ENCODE results near the gene FAM199X. TPM values are rescaled to one million over a fixed set of nuclear protein-coding genes. Genes with fewer than 3 reads are reported as not detected.

The FAM199X gene
- total RNA-seq, 1 donor from 2014 or later = 16.1 TPM

GRCh38 chrX:104134583-104135261 is 31.5 kb upstream of the FAM199X start:
- no peak for TF ChIP-seq CTCF (conservative IDR thresholded peaks at IDR 0.05; ENCODE audit: low read depth, low read length)
- no peak overlapping the region for H3K4me3 ChIP-seq (ENCODE audit: low read depth, low read length)
- no peak for DNase-seq (ENCODE audit: low read depth)

GRCh38 chrX:104135677-104136076 is 30.6 kb upstream of the FAM199X start:
- no peak for TF ChIP-seq CTCF (conservative IDR thresholded peaks at IDR 0.05; ENCODE audit: low read depth, low read length)
- no peak overlapping the region for H3K4me3 ChIP-seq (ENCODE audit: low read depth, low read length)
- peak; percentile 50 for DNase-seq (ENCODE audit: low read depth)

GRCh38 chrX:104136241-104137019 is 29.8 kb upstream of the FAM199X start:
- DNase-seq (ENCODE audit: low read depth) = peak; percentile 60
- H3K4me3 ChIP-seq (ENCODE audit: low read depth, low read length) = peak overlapping the region; percentile 50
- peak; percentile 69 for TF ChIP-seq CTCF (conservative IDR thresholded peaks at IDR 0.05; ENCODE audit: low read depth, low read length)

GRCh38 chrX:104137496-104137895 is 28.8 kb upstream of the FAM199X start:
- DNase-seq (ENCODE audit: low read depth) = no peak
- no peak for TF ChIP-seq CTCF (conservative IDR thresholded peaks at IDR 0.05; ENCODE audit: low read depth, low read length)
- H3K4me3 ChIP-seq (ENCODE audit: low read depth, low read length) = no peak overlapping the region

- DNase-seq (ENCODE audit: low read depth) = no peak
- TF ChIP-seq CTCF (conservative IDR thresholded peaks at IDR 0.05; ENCODE audit: low read depth, low read length) = no peak
- no peak overlapping the region for H3K4me3 ChIP-seq (ENCODE audit: low read depth, low read length)
Observed at GRCh38 chrX:104141087-104141760, 25.0 kb upstream of the FAM199X start.

GRCh38 chrX:104151037-104151436 is 15.2 kb upstream of the FAM199X start:
- TF ChIP-seq CTCF (conservative IDR thresholded peaks at IDR 0.05; ENCODE audit: low read depth, low read length) = no peak
- DNase-seq (ENCODE audit: low read depth) = no peak
- no peak overlapping the region for H3K4me3 ChIP-seq (ENCODE audit: low read depth, low read length)
